Esophagus (tissue), 2 donors: ENCODE data around the gene C1orf50. TPM values are rescaled to one million over a fixed set of nuclear protein-coding genes. Genes with fewer than 3 reads are reported as not detected.
A peak's percentile ranks its signal among the peaks of the same experiment; 100 is the strongest.
"Not testable (repeated sequence)": the region's sequence is repeated elsewhere in the genome, so short reads cannot be mapped to it uniquely, and the experiment has no call there.

Experiments used
- H3K27ac ChIP-seq, 2 donors: one replicate each; pipeline ENCODE4 v1.5.1; 2013; ENCODE audit warnings: low read depth in 2 of 2, mild to moderate bottlenecking in 2 of 2, inconsistent platforms in 1 of 2, low read length in 1 of 2, moderate library complexity in 1 of 2
- H3K27me3 ChIP-seq, 2 donors: one replicate each; pipeline ENCODE4 v1.6.1; 2013; ENCODE audit warnings: low read length in 2 of 2, control low read depth in 1 of 2, mild to moderate bottlenecking in 1 of 2; ENCODE audit not compliant: insufficient read depth in 2 of 2, control insufficient read depth in 1 of 2
- H3K36me3 ChIP-seq, 2 donors: one replicate each; pipeline ENCODE4 v1.6.1; 2013; ENCODE audit warnings: low read length in 1 of 2; ENCODE audit not compliant: control insufficient read depth in 2 of 2, insufficient read depth in 2 of 2
- H3K4me1 ChIP-seq, 2 donors: one replicate each; pipeline ENCODE4 v1.6.1; 2013; ENCODE audit warnings: low read length in 1 of 2; ENCODE audit not compliant: control insufficient read depth in 2 of 2, insufficient read depth in 2 of 2
- H3K4me3 ChIP-seq, 2 donors: one replicate each; pipeline ENCODE4 v1.5.1; 2013; ENCODE audit warnings: low read length in 2 of 2, mild to moderate bottlenecking in 2 of 2, low read depth in 1 of 2, moderate library complexity in 1 of 2
- H3K9me3 ChIP-seq, 2 donors: one replicate each; pipeline ENCODE4 v1.6.1; 2013; ENCODE audit warnings: mild to moderate bottlenecking in 2 of 2, low read depth in 1 of 2, low read length in 1 of 2, moderate library complexity in 1 of 2; ENCODE audit not compliant: control insufficient read depth in 2 of 2, insufficient read depth in 1 of 2
- WGBS, 2 donors: extraction: QIAGEN DNeasy Blood & Tissue Kit; methylation state at CpG; one replicate each; pipeline ENCODE4 v1.1.7; 2013; 5-methylcytosine and 5-hydroxymethylcytosine counted together
- polyA plus RNA-seq, 2 donors: library from polyadenylated mRNA; stranded (reverse); fragments of 200-250 nt; gene quantifications; one replicate each; pipeline ENCODE4 v1.2.3, GENCODE V29; 2013
- donor health status: healthy with polysubstance abuse.
- donor health status: Bipolar disorder and iron deficiency.

Gene C1orf50
- polyA plus RNA-seq, 2 donors: 2.5 to 3.8 TPM

- H3K27ac ChIP-seq: no peak overlapping the region
- H3K9me3 ChIP-seq: no peaks in the 10 kb centered on the region
- no peaks in the 10 kb centered on the region for H3K27me3 ChIP-seq
- H3K36me3 ChIP-seq: peaks cover 0 to 4% of the 10 kb centered on the region in 2 donors
- no peaks in the 10 kb centered on the region for H3K4me1 ChIP-seq
- H3K4me3 ChIP-seq: no peak overlapping the region
Observed at GRCh38 chr1:42807056-42807668, 40.1 kb downstream of the C1orf50 start.

- H3K27me3 ChIP-seq, H3K4me3 ChIP-seq, H3K36me3 ChIP-seq, H3K4me1 ChIP-seq, H3K9me3 ChIP-seq, H3K27ac ChIP-seq: not testable (repeated sequence)
- 83 to 97% methylated on average over 1 to 3 of the region's 3 CpGs for WGBS, 2 donors
Observed at GRCh38 chr1:42814815-42815214, 47.8 kb downstream of the C1orf50 start.

- peak overlapping the region; percentile 79 to 98 for H3K27ac ChIP-seq
- 18 to 30% methylated on average over 7 of the region's 7 CpGs for WGBS, 2 donors
Observed at GRCh38 chr1:42815941-42816584, 49.0 kb downstream of the C1orf50 start.

GRCh38 chr1:42816585-42817439, 49.8 kb downstream of the C1orf50 start, which contains the start of the genes ERMAP and SVBP:
TSS of gene ERMAP (plus strand) at chr1:42817122. CDS start at chr1:42830449, 13,327 bp downstream.
TSS of gene SVBP (minus strand) at chr1:42817397. CDS start at chr1:42816544, 853 bp downstream.
- Histone ChIP-seq H3K4me3 (peak within 1 kb of the TSS; percentile 74 to 76), H3K4me1 (peaks cover 0 to 5% of the 10 kb centered on the region in 2 donors), H3K27me3 (no peaks in the 10 kb centered on the region), H3K36me3 (no peaks in the 10 kb centered on the region), H3K9me3 (no peaks in the 10 kb centered on the region), H3K27ac (peak within 1 kb of the TSS; percentile 98 to 99)
- WGBS, 2 donors: 1% methylated on average over 59 to 66 of the region's 66 CpGs

More at GRCh38 chr1:42815941-42816584, 49.0 kb downstream of the C1orf50 start:
- Histone ChIP-seq H3K4me1 (peaks cover 0 to 5% of the 10 kb centered on the region in 2 donors), H3K27me3 (no peaks in the 10 kb centered on the region), H3K4me3 (peak overlapping the region; percentile 63 to 76), H3K36me3 (peaks cover 0 to 3% of the 10 kb centered on the region in 2 donors), H3K9me3 (no peaks in the 10 kb centered on the region)

- 1% methylated on average over 13 of the region's 13 CpGs for WGBS, 2 donors
- Histone ChIP-seq H3K9me3 (no peaks in the 10 kb centered on the region), H3K27ac (no peak overlapping the region), H3K36me3 (no peaks in the 10 kb centered on the region), H3K27me3 (no peaks in the 10 kb centered on the region), H3K4me1 (peaks cover 0 to 5% of the 10 kb centered on the region in 2 donors), H3K4me3 (peak overlapping the region in 1 of 2 donors; percentile 76)
Observed at GRCh38 chr1:42817440-42817767, 50.4 kb downstream of the C1orf50 start.

- no peak overlapping the region for H3K27ac ChIP-seq
- H3K4me1 ChIP-seq: peaks cover 0 to 5% of the 10 kb centered on the region in 2 donors
- no peaks in the 10 kb centered on the region for H3K27me3 ChIP-seq
- no peaks in the 10 kb centered on the region for H3K36me3 ChIP-seq
- 85 to 96% methylated on average over 3 of the region's 3 CpGs for WGBS, 2 donors
- peak overlapping the region in 1 of 2 donors; percentile 76 for H3K4me3 ChIP-seq
- no peaks in the 10 kb centered on the region for H3K9me3 ChIP-seq
Observed at GRCh38 chr1:42817976-42818375, 50.9 kb downstream of the C1orf50 start.

- Histone ChIP-seq H3K36me3 (no peaks in the 10 kb centered on the region), H3K4me3 (no peak overlapping the region), H3K27me3 (no peaks in the 10 kb centered on the region), H3K4me1 (peaks cover 0 to 5% of the 10 kb centered on the region in 2 donors), H3K9me3 (no peaks in the 10 kb centered on the region), H3K27ac (no peak overlapping the region)
- 50 to 61% methylated on average over 1 of the region's 1 CpG for WGBS, 2 donors
Observed at GRCh38 chr1:42820813-42821212, 53.8 kb downstream of the C1orf50 start.

GRCh38 chr1:42821690-42822089, 54.6 kb downstream of the C1orf50 start:
- no peaks in the 10 kb centered on the region for H3K27me3 ChIP-seq
- no peaks in the 10 kb centered on the region for H3K9me3 ChIP-seq
- WGBS, 2 donors: 94 to 98% methylated on average over 2 of the region's 2 CpGs
- no peaks in the 10 kb centered on the region for H3K4me1 ChIP-seq
- H3K27ac ChIP-seq: no peak overlapping the region
- no peaks in the 10 kb centered on the region for H3K36me3 ChIP-seq
- no peak overlapping the region for H3K4me3 ChIP-seq

- Histone ChIP-seq H3K27ac (no peak overlapping the region), H3K27me3 (no peaks in the 10 kb centered on the region), H3K9me3 (no peaks in the 10 kb centered on the region), H3K4me1 (no peaks in the 10 kb centered on the region), H3K4me3 (no peak overlapping the region), H3K36me3 (no peaks in the 10 kb centered on the region)
- WGBS, 2 donors: 46 to 49% methylated on average over 2 of the region's 2 CpGs
Observed at GRCh38 chr1:42822800-42823392, 55.8 kb downstream of the C1orf50 start.
